HG03139 (cell line): ENCODE results near the gene FRMD4B.
"Not testable (repeated sequence)": the region's sequence is repeated elsewhere in the genome, so short reads cannot be mapped to it uniquely, and the experiment has no call there.

ENCODE experiments used
- ATAC-seq: cut with Tn5 transposase; IDR thresholded peaks from one replicate; pipeline ENCODE4 v1.9.1; 2021; ENCODE audit not compliant: unreplicated experiment

The FRMD4B gene

GRCh38 chr3:69290430-69290829, 95.5 kb downstream of the FRMD4B start:
- no peak for ATAC-seq

- no peak for ATAC-seq
Observed at GRCh38 chr3:69290006-69290405, 95.9 kb downstream of the FRMD4B start.

GRCh38 chr3:69288161-69288895, 97.6 kb downstream of the FRMD4B start:
- ATAC-seq, result no peak

- no peak for ATAC-seq
Observed at GRCh38 chr3:69283913-69284611, 101.8 kb downstream of the FRMD4B start.

GRCh38 chr3:69283496-69283895, 102.4 kb downstream of the FRMD4B start:
- ATAC-seq, result no peak

- ATAC-seq, result no peak
Observed at GRCh38 chr3:69282181-69282580, 103.7 kb downstream of the FRMD4B start.

GRCh38 chr3:69277403-69277802, 108.5 kb downstream of the FRMD4B start:
- not testable (repeated sequence) for ATAC-seq

- ATAC-seq, result no peak
Observed at GRCh38 chr3:69276884-69277283, 109.0 kb downstream of the FRMD4B start.

- ATAC-seq, result not testable (repeated sequence)
Observed at GRCh38 chr3:69276191-69276590, 109.7 kb downstream of the FRMD4B start.

- no peak for ATAC-seq
Observed at GRCh38 chr3:69273896-69274295, 112.0 kb downstream of the FRMD4B start.

GRCh38 chr3:69272556-69272955, 113.3 kb downstream of the FRMD4B start:
- no peak for ATAC-seq

GRCh38 chr3:69271098-69271497, 114.8 kb downstream of the FRMD4B start:
- no peak for ATAC-seq

GRCh38 chr3:69266585-69266984, 119.3 kb downstream of the FRMD4B start:
- no peak for ATAC-seq

- not testable (repeated sequence) for ATAC-seq
Observed at GRCh38 chr3:69266071-69266470, 119.8 kb downstream of the FRMD4B start.

- ATAC-seq, result not testable (repeated sequence)
Observed at GRCh38 chr3:69260843-69261405, 125.0 kb downstream of the FRMD4B start.

GRCh38 chr3:69260216-69260787, 125.6 kb downstream of the FRMD4B start:
- ATAC-seq, result no peak

GRCh38 chr3:69259125-69259524, 126.8 kb downstream of the FRMD4B start:
- no peak for ATAC-seq

- ATAC-seq, result no peak
Observed at GRCh38 chr3:69255928-69256327, 130.0 kb downstream of the FRMD4B start.

GRCh38 chr3:69254351-69254750, 131.5 kb downstream of the FRMD4B start:
- ATAC-seq, result no peak

- no peak for ATAC-seq
Observed at GRCh38 chr3:69252631-69253030, 133.3 kb downstream of the FRMD4B start.

GRCh38 chr3:69252141-69252540, 133.7 kb downstream of the FRMD4B start:
- ATAC-seq, result no peak
